ENCODE data around the gene MYBPHL.

DNA sequence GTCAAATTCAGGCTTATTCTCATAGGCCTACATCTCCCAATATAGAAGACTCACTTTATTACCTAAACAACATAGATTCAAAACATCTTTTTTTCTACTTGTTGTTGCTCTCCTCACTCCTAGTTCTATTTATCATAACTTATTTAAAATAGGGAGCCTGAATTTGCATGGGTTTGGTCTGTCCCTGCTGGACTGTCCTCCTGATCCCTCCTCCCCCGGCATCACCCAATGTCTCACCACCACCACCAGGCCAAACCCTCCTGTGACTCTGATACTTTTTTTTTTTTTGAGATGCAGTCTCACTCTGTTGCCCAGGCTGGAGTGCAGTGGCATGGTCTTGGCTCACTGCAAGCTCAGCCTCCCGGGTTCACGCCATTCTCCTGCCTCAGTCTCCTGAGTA lies 31.8 kb upstream of the MYBPHL start:
- TF ChIP-seq MYC (CRISPR knock-in tag; IDR thresholded peaks at IDR 0.05; ENCODE audit: borderline replicate concordance): no peak
- TF ChIP-seq, protein P1, sequence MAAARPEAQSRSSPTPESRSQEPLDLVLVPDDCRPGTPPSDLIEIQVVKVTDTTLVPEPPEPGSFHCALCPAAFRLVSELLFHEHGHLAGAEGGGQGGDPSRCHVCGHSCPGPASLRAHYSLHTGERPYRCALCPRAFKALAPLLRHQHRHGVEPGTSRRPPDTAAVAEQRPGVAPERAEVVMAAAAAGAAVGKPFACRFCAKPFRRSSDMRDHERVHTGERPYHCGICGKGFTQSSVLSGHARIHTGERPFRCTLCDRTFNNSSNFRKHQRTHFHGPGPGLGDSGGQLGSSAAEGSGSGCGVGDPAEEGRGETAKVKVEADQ (CRISPR knock-in tag; IDR thresholded peaks at IDR 0.05; ENCODE audit: borderline replicate concordance): no peak
- TF ChIP-seq PCBP2 (optimal IDR thresholded peaks at IDR 0.05; ENCODE audit: low read depth, low read length, poor library complexity, severe bottlenecking): no peak
- TF ChIP-seq SMAD1 (CRISPR knock-in tag; IDR thresholded peaks at IDR 0.05; ENCODE audit: borderline replicate concordance, low read depth): no peak
- TF ChIP-seq, protein P2, sequence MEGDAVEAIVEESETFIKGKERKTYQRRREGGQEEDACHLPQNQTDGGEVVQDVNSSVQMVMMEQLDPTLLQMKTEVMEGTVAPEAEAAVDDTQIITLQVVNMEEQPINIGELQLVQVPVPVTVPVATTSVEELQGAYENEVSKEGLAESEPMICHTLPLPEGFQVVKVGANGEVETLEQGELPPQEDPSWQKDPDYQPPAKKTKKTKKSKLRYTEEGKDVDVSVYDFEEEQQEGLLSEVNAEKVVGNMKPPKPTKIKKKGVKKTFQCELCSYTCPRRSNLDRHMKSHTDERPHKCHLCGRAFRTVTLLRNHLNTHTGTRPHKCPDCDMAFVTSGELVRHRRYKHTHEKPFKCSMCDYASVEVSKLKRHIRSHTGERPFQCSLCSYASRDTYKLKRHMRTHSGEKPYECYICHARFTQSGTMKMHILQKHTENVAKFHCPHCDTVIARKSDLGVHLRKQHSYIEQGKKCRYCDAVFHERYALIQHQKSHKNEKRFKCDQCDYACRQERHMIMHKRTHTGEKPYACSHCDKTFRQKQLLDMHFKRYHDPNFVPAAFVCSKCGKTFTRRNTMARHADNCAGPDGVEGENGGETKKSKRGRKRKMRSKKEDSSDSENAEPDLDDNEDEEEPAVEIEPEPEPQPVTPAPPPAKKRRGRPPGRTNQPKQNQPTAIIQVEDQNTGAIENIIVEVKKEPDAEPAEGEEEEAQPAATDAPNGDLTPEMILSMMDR (CRISPR knock-in tag; IDR thresholded peaks at IDR 0.05): no peak
- TF ChIP-seq YY1 (IDR thresholded peaks at IDR 0.05; ENCODE audit: insufficient read depth, insufficient replicate concordance, low read depth, low read length): no peak
